HCT116 (cell line): Measurements from ENCODE around the gene STKLD1.

Source experiments
- EZH2 ChIP-seq: fragments of 200-600 bp; sonication (generic); IDR thresholded peaks from 2 replicates; pipeline ENCODE4 v1.6.1; 2017; ENCODE audit warnings: antibody characterized with exemption, mixed run types
- POLR2A ChIP-seq: IDR thresholded peaks from 2 replicates; pipeline ENCODE4 v1.7.0; 2011; ENCODE audit warnings: borderline replicate concordance; ENCODE audit not compliant: insufficient read depth, insufficient read length; ENCODE audit errors: extremely low read depth
- POLR2AphosphoS5 ChIP-seq: IDR thresholded peaks from 2 replicates; pipeline ENCODE4 v1.6.1; 2011; ENCODE audit warnings: mild to moderate bottlenecking, low read depth, low read length, moderate library complexity
- ZNF274 ChIP-seq: fragments of 200-500 bp; sonication (Bioruptor generic); IDR thresholded peaks from 2 replicates; pipeline ENCODE4 v1.6.1; 2014; ENCODE audit warnings: mild to moderate bottlenecking, low read depth, low read length, inconsistent platforms
- TF ChIP-seq, protein P1 (sequence below), 3 experiments: fragments of 200-600 bp in 1 of 3; sonication (generic) in 1 of 3; IDR thresholded peaks in 2 of 3; conservative IDR thresholded peaks in 1 of 3; 2 replicates each; pipeline ENCODE4 v1.5.1; 2012 to 2017; ENCODE audit warnings: low read depth in 2 of 3, low read length in 2 of 3, antibody characterized with exemption in 1 of 3, borderline replicate concordance in 1 of 3, control low read depth in 1 of 3, mild to moderate bottlenecking in 1 of 3, mixed read lengths in 1 of 3, mixed run types in 1 of 3, moderate library complexity in 1 of 3; ENCODE audit not compliant: insufficient read depth in 1 of 3

DNA sequence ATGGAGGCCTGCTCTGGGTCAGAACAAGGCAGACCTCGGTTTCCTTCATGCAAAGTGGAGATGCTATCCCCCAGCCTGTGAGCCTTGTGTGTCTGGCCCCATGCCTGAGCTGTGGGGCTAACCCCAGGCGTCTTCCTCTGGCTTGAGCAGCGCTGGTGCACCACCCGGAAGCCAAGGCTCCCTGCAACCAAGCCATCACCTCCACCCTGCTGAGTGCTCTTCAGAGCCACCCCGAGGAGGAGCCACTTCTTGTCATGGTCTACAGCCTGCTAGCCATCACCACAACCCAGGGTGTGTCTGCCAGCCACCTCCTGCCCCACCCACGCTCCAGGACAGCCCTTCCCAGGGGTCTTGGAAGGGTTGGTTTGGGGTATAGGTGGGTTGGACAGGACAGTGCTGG, 25.4 kb downstream of the STKLD1 start:
- no peak for TF ChIP-seq POLR2A
- TF ChIP-seq, protein P1, sequence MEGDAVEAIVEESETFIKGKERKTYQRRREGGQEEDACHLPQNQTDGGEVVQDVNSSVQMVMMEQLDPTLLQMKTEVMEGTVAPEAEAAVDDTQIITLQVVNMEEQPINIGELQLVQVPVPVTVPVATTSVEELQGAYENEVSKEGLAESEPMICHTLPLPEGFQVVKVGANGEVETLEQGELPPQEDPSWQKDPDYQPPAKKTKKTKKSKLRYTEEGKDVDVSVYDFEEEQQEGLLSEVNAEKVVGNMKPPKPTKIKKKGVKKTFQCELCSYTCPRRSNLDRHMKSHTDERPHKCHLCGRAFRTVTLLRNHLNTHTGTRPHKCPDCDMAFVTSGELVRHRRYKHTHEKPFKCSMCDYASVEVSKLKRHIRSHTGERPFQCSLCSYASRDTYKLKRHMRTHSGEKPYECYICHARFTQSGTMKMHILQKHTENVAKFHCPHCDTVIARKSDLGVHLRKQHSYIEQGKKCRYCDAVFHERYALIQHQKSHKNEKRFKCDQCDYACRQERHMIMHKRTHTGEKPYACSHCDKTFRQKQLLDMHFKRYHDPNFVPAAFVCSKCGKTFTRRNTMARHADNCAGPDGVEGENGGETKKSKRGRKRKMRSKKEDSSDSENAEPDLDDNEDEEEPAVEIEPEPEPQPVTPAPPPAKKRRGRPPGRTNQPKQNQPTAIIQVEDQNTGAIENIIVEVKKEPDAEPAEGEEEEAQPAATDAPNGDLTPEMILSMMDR (IDR thresholded peaks at IDR 0.05 in 2 of 3, conservative IDR thresholded peaks at IDR 0.05 in 1 of 3; ENCODE audit: borderline replicate concordance in 1 of 3, insufficient read depth in 1 of 3, low read depth in 2 of 3, low read length in 2 of 3) = no peak
- no peak for TF ChIP-seq EZH2
- no peak for TF ChIP-seq ZNF274
- TF ChIP-seq POLR2AphosphoS5 = no peak
